Medulla oblongata (tissue), 1 donor: Measurements from ENCODE around the gene NDUFV2.
A peak's percentile ranks its signal among the peaks of the same experiment; 100 is the strongest.
"Not testable (repeated sequence)": the region's sequence is repeated elsewhere in the genome, so short reads cannot be mapped to it uniquely, and the experiment has no call there.

ENCODE experiments used
- DNase-seq: peaks from one replicate; pipeline ENCODE4 v3.0.0-alpha.2; 2015; ENCODE audit errors: extremely low spot score

The NDUFV2 gene

GRCh38 chr18:9090578-9090977 is 11.9 kb upstream of the NDUFV2 start:
- DNase-seq: no peak

DNA sequence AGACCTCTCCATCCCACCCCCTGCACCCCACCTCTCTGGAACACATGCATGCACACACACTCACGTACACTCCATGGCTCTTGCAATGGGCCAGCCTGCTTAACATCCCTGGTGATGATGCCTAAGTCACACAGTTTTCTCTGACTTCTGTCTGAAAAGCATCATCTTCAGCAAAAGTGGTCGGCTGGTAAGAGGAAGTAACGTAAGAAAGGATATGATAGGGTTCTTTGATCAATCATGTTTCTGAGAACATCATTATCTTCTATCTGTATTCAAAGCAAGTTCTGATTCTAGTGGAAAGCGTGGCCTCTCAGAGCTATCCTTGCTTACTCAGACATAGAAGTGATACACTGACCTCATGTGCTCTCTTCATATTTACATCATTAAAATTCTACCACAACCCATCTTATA is 11.4 kb upstream of the NDUFV2 start:
- DNase-seq: no peak

- no peak for DNase-seq
Observed at GRCh38 chr18:9092665-9093064, 9.8 kb upstream of the NDUFV2 start.

DNA sequence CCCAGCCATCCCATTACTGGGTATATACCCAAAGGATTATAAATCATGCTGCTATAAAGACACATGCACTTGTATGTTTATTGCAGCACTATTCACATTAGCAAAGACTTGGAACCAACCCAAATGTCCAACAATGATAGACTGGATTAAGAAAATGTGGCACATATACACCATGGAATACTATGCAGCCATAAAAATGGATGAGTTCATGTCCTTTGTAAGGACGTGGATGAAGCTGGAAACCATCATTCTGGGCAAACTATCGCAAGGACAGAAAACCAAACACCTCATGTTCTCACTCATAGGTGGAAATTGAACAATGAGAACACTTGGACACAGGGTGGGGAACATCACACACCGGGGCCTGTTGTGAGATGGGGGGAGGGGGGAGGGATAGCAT is 9.4 kb upstream of the NDUFV2 start:
- DNase-seq: not testable (repeated sequence)

- DNase-seq: no peak
Observed at GRCh38 chr18:9094307-9095226, 7.9 kb upstream of the NDUFV2 start.

DNA sequence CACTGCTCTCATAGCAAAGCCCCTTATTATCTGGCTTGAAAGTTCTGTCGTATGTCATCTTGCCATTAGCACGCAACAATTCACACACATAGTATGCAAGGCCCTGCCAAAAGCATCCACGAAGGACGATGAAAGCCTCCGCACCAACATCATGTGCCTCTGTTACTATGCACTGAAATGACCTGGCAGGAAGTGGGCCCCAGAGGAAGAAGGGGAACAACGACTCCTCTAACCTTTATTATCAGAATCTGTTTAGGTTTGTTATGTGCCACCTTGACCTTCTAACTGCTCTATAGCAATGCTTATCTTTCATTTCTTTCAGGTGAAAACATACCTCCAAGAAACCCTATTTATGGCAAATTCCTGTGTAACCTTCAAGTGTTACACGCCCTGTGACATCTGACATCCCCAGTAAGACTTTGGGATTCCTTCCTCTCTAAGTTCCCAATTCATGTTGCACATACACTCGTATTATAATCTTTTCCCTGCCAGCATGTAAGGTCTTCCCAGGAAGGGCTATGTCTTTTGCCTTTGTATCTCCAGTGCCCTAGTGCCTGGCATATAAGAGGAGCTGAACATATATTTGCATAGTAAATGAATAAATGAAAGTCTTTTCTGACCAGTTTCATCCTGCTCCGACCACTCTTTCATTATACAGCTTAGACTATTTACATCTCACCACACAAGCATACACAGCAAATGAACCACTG is 7.0 kb upstream of the NDUFV2 start:
- DNase-seq: no peak

- no peak for DNase-seq
Observed at GRCh38 chr18:9096007-9096371, 6.5 kb upstream of the NDUFV2 start.

- DNase-seq: no peak
Observed at GRCh38 chr18:9096685-9097084, 5.8 kb upstream of the NDUFV2 start.

- DNase-seq: no peak
Observed at GRCh38 chr18:9097349-9097748, 5.2 kb upstream of the NDUFV2 start.

- no peak for DNase-seq
Observed at GRCh38 chr18:9100796-9101195, 1.7 kb upstream of the NDUFV2 start.

DNA sequence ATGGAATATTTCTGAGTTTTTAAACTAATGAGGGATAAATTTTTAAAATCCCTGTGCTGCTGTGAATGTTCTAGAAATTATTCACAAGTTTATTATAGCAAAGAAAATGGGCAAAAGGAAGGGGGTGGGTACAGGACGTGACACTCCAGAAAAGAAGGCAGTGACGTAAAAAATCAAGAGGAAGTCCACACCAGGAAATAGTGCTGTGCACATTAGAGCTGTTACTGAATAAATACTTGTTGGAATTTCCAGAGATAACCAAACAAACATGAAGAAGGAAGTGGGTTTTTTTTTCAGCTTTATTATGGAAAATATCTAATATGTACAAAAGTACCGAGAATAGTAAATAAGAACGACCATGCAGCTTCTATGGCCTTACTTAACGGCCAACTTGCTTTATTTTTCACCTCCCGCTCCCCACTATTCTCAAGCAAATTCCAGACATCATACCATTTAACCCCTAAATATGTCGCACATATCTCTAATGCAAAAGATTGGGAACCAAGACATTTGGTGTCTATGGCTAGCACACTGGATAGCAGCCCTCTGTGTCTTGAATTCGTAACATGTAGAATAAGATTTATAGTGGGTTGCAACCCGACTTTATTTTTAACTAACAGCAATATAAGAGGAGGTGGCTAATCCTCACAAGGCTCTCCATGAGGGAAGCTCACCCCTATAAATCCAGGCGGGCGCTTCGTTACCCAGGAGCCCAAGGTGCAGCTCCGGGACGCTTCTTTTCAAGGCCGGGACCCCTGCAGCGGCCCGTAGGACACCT is 580 bp upstream of the NDUFV2 start:
- DNase-seq: peak; percentile 59

DNA sequence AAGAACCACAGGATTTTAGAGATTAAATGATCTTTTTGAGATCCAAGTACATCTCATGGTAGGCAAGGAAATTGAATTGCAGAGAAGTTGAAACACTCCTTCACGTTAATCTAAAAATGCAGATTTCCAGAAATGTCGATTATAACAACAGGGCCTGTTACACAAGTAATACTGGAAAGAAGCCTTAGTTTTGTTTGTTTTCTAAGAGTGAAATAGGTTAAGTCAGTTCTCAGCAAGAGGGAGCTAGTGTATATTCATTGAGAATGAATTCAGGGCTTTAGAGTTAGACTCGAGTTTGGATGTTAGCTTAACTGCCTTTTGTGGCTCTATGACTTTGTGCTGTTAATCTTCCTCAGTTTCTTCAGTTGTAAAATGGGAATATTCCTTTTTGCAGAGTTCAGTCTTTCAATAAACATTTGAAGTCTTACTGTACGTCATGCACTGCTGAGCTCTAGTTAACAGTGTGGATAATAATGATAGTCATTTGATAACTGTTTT is 926 bp downstream of the NDUFV2 start:
- peak; percentile 63 for DNase-seq

DNA sequence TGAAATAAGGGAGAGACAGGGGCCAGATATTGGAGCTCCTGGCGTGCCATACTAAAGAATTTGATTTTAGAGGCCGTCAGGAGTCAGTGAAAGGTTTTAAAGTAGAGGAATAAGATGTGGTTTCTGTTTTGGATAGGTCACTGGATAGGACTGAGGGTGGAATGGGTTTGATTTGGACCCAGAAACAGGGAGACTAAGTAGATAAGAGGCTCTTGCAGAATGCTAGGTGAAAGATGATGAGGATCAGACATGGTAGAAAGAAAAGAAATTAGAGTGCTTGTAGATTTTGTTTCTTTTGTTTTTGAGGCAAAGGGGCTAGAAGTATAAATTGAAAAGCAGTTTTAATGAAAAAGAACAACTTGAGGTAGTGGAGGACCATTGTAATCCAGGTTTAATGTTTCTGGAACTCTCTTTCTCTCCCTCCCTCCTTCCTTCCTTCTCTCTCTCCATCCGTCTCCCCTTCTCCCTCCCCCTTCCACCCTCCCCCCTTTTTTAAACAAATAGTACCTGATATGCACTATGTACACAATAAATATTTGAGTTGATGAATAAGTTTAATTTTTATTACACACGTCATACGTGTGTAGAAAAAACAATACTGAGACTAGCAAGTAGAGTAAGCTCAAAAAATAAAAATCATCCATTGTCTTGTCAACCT is 1.9 kb downstream of the NDUFV2 start:
- no peak for DNase-seq

- DNase-seq: no peak
Observed at GRCh38 chr18:9105420-9105819, 2.9 kb downstream of the NDUFV2 start.

DNA sequence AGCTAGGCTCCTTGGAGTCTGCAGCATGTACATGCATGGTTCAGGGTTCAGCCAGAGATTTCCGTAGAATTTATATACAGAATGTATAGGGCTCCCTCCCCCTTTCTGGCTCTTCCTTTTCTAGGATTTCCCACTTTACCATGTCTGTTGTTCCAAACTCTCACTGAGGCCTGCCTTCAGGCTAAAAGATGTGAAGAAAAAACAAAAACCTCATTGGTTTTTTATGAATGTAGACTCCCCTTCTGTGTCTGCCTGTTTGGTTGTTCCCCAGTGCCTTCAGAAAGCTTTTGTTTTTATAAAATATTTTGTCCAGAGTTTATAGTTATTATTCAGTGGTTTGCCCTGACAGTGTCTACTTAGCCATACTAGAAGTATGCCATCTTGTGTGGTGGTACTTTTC is 3.6 kb downstream of the NDUFV2 start:
- no peak for DNase-seq

GRCh38 chr18:9106800-9107584 is 4.5 kb downstream of the NDUFV2 start:
- DNase-seq: no peak

- no peak for DNase-seq
Observed at GRCh38 chr18:9108911-9109310, 6.4 kb downstream of the NDUFV2 start.

DNA sequence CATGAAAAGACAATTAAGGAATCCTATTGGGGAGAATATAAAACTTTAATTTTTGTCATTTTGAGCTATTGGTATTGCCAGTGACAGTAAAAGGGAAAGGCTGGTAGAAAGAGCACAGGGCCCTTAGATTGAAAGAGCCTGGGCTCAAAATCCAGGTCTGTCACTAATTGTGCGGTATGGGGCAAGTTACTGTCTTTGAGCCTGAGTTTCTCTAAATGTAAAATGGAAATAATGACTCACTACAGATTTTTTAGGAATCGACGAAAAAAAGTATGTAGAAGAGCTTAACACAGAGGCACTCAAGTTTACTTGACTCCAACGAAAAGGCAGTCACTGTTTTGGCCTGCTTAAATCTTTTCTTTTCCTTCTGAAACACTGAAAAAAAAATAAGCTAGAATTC is 7.0 kb downstream of the NDUFV2 start:
- DNase-seq: no peak

- DNase-seq: no peak
Observed at GRCh38 chr18:9113468-9114149, 11.1 kb downstream of the NDUFV2 start.

GRCh38 chr18:9115984-9116383 is 13.5 kb downstream of the NDUFV2 start:
- no peak for DNase-seq
